Left forelimb (tissue), 1 donor: ENCODE data around the gene GRHL3.

Experiments
- DNase-seq: peaks from one replicate; pipeline ENCODE4 v3.0.0-alpha.2; 2018; ENCODE audit warnings: low spot score

Gene GRHL3

DNA sequence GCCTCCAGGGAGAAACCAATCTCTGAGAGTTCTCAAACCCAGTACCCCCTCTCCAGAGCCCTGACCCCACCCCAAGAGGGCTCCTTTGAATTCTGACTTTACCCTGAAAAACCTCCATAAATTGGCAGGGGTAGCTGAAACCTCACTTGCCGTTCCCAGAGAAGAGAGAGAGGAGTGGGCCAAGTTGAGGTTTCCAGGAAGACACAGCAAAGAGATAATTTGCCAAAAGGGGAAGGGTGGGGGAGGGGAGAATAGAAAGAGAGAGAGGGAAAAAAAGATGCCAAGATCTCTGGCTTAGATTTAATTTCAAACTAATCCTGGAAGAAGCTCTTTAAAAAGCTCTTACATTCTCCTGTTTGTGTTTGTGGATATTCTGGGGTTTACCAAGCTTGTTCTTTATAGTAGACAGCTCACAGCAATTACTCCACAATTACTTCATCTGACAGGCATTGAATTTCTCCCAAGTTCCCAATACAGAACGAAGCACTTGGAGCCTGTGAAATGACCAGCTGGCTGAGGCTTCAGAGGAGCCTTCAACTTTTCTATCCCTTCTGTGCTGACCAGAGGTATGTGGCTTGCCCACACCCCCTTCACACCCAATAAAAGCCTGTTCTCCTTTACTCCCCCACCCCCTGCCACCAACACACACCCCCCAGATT is 1.1 kb upstream of the GRHL3 start:
- no peak for DNase-seq

- DNase-seq = no peak
Observed at GRCh38 chr1:24318615-24319311, 394 bp upstream of the GRHL3 start.

DNA sequence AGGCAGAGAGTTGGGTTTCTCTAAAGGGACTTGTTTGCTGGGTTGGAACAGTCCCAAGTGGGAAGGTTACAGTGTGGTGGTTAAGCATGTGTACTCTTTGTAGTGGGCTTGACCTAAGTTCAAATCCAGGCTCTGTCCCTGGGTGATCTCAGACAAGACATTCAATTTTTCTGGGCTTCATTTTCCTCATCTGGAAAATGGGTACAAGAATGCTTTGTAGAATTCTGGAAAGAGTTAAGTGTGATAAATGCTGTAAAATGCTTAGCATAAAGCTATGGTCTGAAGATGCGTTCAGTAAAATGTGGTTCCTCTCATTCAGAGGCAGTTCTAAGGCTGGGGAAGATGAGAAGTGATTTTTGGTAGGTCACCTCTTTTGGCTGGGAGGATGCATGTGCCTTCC is 805 bp downstream of the GRHL3 start:
- DNase-seq = no peak

DNA sequence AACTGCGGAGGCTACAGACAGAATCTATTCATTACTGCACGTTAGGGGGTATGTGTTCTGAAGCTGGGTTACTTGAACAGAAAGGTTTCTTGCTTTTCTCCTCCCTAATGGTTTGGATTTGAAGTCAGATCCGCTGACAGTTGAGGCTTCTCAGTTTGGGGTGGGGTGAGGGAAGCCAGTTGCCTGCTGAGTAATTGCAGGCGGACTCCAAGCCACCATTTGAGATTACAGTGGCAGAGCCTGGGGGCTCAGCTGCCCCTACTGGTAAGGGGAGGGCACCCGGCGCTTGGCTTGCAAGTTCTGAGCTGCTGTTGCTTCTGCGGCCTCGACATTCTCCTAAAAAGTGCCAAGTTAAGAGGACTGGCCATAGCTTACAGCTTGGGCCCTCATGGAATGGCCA is 2.0 kb downstream of the GRHL3 start:
- DNase-seq = no peak

GRCh38 chr1:24321697-24322469 is 2.7 kb downstream of the GRHL3 start:
- DNase-seq = no peak

DNA sequence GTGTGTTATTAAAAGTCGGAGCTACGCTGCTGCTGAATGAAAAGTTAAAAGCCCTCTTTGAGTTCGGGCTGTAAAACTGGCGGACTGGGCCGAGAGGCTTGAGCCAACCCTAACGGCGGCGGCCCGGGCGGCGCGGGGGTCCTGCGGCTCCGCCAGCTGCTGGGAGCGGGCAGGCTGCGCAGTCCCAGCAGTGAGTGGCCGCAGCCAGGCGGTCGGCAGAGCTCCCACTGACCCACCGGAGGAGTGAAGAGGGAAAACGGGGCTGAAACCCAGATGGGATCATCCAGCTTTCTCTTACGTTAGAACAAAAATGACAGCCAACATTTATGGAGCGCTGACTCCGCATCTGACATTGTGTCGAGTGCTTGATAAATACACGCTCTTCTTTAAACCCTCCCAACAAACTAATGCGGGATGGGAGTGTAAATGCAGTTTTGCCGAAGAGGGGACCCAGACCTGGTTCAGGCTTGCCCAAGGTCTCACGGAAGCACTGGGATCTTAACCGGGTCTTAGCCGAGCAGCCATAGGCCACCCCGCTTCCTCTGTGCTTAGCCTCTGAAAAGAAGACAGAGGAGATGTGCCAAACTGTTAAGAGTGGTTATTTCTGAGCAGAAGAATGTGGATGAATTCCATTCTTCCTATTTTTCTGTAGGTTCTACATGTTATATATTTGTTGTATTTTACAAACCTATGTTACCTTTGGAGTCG is 3.5 kb downstream of the GRHL3 start:
- DNase-seq = peak; percentile 78

DNA sequence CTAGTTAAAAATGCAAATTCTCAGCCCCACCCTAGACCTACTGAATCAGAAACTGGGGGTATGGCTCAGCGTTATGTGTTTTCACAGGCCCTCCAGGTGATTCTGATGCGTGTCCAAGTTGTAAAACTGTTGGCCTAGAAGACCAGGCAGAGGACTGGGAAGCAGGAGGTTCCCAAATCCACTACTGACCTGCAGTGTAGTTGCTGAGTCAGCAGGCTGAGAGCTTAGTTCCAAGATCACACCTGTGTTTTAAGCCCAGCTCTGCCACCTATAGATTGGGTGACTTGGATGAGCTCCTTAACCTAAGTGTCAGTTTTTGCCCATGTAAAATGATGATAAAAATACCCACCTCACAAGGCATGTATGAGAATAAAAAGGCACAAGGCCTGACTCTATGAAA is 4.1 kb downstream of the GRHL3 start:
- DNase-seq = no peak

DNA sequence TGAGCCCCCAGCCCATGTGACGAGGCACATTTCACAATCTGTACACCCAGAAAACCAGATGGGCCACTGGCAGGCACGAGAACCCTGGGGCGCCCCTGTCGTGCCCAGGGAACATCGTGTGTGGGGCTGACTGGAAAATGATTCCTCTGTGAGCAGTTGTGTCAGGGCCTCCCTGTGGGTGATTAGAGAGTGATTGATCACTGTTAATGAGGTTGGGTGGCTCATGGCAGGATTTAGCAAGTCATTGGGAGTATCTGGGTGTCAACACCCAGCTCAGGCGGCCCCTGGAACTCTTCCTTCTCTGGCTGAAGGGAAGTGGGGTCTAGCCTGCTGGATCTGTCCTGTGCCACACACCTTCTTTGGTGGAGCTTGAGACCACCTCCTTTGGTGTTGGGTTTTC is 5.7 kb downstream of the GRHL3 start:
- no peak for DNase-seq

GRCh38 chr1:24325587-24326449 is 6.7 kb downstream of the GRHL3 start:
- DNase-seq = no peak

DNA sequence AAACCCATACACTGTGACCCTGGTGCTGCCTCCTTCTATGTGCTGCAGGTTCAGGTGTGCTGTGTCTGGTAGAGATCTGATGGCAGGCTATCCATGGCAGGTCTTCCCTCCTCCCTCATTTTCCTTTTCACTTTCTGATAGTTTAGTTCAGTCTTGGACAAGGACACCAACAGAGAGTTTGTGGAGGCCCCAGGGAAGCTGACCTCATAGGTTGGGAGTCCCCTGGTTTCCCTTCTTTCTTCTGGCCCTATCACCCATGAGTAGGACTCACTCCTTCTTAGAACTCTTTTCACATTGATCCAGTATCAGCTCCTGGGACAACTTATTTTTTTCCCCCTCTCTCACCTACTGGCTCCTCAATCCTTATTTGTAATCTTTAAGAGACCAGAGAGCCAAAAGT is 8.3 kb downstream of the GRHL3 start:
- DNase-seq = no peak

- no peak for DNase-seq
Observed at GRCh38 chr1:24327891-24328290, 8.7 kb downstream of the GRHL3 start.

DNA sequence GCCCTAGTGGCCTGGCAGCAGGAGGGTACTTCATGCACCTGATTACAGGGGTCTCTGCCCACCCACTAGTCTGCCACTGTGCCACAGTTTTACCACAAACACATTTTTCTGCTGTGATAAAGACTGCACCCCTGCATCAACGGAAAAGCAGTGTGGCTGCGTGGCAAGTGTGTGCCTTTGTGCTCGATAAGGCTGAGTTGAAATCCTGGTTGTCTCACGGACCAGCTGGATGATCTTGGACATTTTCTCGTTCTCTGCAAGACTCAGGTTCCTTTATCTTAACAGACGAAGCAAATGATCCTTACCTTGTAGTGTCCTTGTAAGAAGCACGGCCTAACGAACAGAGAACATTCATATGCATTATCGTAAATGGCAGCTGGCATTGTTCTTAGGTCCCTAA is 10.2 kb downstream of the GRHL3 start:
- no peak for DNase-seq

GRCh38 chr1:24329797-24330543 is 10.8 kb downstream of the GRHL3 start:
- DNase-seq = no peak

DNA sequence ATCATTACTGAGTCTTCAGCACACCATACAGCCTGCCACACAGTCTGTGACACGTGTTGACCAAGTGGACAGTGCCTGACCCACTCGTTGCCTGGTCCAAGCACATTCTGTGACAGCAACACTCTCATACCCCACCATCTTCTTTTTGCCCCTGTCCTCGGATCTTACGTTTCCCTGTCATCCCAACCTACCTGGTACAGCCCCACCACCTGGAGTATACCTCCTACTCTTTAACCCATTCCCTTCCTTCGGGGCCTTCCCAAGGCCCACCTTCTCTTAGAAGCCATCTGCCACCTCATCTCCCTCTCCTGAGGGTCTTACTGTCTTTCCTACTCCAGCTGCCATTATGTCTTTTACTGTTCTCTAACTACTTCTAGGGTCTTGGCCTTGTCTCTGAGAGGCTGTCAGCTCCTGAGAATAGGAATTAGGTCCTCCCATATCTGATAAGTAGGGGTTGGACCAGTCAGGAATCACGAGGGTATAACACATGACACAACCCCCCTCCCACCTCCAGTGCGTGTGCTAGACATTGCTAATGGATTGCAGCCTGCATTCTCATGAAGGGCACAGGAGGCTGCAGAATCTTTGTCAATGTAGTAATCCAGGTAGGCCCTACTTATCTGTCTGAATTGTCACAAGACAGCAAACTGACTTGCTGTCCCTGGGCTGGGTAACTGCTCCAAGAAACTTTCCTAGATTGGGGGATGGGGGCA is 13.0 kb downstream of the GRHL3 start:
- DNase-seq = no peak

DNA sequence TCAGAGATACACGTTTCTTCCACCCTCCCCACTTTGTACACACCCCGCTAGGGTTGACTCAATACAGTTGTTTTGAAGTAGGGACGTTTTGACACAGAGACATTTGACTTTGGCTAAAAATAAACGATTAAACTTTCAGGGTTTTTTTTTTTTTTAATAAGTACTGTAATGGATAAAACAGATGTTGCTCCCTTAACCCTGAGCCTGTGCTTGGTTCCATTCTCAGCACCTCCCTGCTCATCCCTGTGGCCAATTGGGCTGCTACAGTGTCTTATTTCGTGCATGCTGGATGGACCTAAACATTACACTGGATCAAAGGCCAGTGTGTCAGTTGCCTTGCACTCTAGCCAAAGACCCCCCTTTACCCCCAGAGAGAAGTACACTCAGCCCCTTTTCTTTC is 16.9 kb downstream of the GRHL3 start:
- no peak for DNase-seq

GRCh38 chr1:24337455-24337854 is 18.3 kb downstream of the GRHL3 start:
- no peak for DNase-seq

DNA sequence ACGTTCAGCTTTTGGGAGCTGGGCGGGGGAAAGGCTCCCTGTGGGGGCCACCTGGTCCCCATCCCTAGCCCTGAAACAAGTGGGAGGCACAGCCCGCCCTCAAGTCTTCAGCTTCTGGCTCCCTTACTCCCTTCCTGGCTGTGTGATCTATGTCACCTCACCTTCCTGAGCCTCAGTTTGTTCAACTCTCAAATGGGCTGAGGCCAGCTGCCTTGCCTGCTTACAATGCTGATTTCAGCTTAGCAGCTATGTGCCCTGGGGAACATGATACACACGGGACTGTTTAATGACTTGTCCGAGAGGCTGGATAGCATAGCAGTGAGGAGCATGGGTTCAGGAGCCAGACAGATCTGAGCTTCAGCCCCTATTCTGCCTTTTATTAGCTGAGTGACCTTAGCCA is 19.3 kb downstream of the GRHL3 start:
- no peak for DNase-seq

DNA sequence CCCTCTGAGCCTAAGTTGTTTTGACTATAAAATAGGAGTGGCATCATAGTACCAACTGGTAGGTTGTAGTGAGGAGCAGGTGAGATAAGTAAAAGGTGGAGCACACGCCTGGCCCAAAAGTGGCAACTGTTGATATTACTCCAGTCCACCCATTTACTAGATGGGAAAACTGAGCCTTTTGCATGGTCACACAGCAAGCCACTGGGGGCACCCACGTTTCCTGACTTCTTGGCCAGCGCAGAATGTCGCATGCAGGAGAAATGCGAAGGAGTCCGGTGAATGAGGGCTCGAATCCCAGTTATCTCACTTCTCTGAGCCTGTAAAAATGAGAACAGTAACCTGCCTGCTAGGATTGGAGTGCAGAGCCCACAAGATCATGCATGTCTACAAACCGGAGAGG is 20.8 kb downstream of the GRHL3 start:
- no peak for DNase-seq

DNA sequence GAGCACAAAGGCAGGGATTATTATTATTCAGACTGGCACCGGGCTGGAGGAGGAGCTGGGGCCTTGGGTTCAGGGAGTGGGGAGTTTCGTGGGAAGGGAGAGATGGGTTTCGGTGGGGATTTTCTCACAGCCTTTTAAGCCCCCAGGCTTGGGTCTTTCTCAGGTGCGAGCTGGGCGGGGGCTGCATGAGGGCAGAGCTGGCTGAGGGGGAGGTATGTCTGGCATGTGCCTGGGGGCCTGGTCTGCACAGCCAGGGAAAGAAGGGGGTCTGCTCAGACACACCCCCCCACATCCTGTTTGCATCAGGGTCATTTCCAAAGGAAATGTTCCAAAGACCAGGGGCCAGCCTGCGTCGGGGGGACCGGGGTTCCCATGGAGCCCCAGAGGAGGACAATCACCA is 21.6 kb downstream of the GRHL3 start:
- DNase-seq = no peak

GRCh38 chr1:24341260-24341659 is 22.1 kb downstream of the GRHL3 start:
- no peak for DNase-seq
